Esophagus muscularis mucosa (tissue), 4 donors: ENCODE results near the gene SNCA.

ENCODE experiments used
- EP300 ChIP-seq: sonication (generic); formaldehyde crosslinking; IDR thresholded peaks from one replicate; pipeline ENCODE4 v1.6.1; 2017; ENCODE audit warnings: antibody characterized with exemption
- POLR2A ChIP-seq: fragments of 450-650 bp; IDR thresholded peaks from one replicate; pipeline ENCODE4 v1.6.1; 2017; ENCODE audit warnings: antibody characterized with exemption, moderate library complexity, mild to moderate bottlenecking, low read depth
- TF ChIP-seq, protein P1 (sequence below), 3 experiments: fragments of 200-600 bp in 2 of 3; fragments of 450-650 bp in 1 of 3; sonication (generic) in 2 of 3; IDR thresholded peaks; one replicate each; pipeline ENCODE4 v1.5.1; 2017 to 2019; ENCODE audit warnings: antibody characterized with exemption in 3 of 3, mild to moderate bottlenecking in 2 of 3, moderate library complexity in 1 of 3

DNA sequence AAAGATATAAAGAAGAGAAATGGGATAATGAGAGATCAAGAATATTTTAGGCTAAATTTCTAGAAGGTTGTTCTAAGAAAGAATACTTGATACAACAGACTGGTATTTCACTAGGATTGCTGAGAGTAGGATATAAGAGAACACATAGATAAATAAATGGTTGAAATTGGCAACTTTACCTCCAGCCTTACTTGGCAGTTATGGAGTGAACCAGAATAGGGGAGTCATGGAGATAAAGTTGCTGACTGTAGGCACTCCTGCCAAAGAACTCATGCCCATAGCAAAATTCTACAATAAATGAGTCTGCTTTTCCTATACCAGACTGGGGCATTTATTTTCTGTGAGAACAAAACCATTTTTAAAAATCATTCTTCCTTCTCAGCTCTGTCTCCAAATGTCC, 31.3 kb upstream of the SNCA start:
- TF ChIP-seq, protein P1, sequence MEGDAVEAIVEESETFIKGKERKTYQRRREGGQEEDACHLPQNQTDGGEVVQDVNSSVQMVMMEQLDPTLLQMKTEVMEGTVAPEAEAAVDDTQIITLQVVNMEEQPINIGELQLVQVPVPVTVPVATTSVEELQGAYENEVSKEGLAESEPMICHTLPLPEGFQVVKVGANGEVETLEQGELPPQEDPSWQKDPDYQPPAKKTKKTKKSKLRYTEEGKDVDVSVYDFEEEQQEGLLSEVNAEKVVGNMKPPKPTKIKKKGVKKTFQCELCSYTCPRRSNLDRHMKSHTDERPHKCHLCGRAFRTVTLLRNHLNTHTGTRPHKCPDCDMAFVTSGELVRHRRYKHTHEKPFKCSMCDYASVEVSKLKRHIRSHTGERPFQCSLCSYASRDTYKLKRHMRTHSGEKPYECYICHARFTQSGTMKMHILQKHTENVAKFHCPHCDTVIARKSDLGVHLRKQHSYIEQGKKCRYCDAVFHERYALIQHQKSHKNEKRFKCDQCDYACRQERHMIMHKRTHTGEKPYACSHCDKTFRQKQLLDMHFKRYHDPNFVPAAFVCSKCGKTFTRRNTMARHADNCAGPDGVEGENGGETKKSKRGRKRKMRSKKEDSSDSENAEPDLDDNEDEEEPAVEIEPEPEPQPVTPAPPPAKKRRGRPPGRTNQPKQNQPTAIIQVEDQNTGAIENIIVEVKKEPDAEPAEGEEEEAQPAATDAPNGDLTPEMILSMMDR (IDR thresholded peaks at IDR 0.05), result no peak
- TF ChIP-seq EP300 (no peak), POLR2A (no peak)
